Fibroblast of lung (primary cell): ENCODE data around the gene UBE2D2. TPM values are rescaled to one million over a fixed set of nuclear protein-coding genes. Genes with fewer than 3 reads are reported as not detected.
"Not testable (repeated sequence)": the region's sequence is repeated elsewhere in the genome, so short reads cannot be mapped to it uniquely, and the experiment has no call there.

Experiments used
- DNase-seq, 2 donors: peaks; one replicate each; pipeline versions ENCODE4 v3.0.0 to v3.0.0-alpha.2; 2010; ENCODE audit warnings: low read depth in 2 of 2
- H2AFZ ChIP-seq: 2 replicates; pipeline ENCODE4 v1.5.1; 2012; ENCODE audit warnings: low read length, control low read depth, inconsistent platforms
- H3K27ac ChIP-seq: 2 replicates; pipeline ENCODE4 v1.5.1; 2011; ENCODE audit warnings: low read length, control low read depth; ENCODE audit not compliant: insufficient read depth
- H3K27me3 ChIP-seq: 2 replicates; pipeline ENCODE4 v1.5.1; 2011; ENCODE audit warnings: mild to moderate bottlenecking, low read length; ENCODE audit not compliant: control insufficient read depth, insufficient read depth
- H3K36me3 ChIP-seq: 2 replicates; pipeline ENCODE4 v1.5.1; 2011; ENCODE audit warnings: low read length; ENCODE audit not compliant: control insufficient read depth, insufficient read depth
- H3K4me1 ChIP-seq: 2 replicates; pipeline ENCODE4 v1.5.1; 2011; ENCODE audit warnings: low read length; ENCODE audit not compliant: control insufficient read depth, insufficient read depth; ENCODE audit errors: extremely low read depth
- H3K4me2 ChIP-seq: 2 replicates; pipeline ENCODE4 v1.5.1; 2011; ENCODE audit warnings: low read length, control low read depth; ENCODE audit not compliant: insufficient read depth; ENCODE audit errors: extremely low read depth
- H3K4me3 ChIP-seq, 4 experiments: fragments of 200-600 bp in 1 of 4; sonication (generic) in 1 of 4; replicated peaks in 1 of 4; 2 replicates each; pipeline ENCODE4 v1.5.1; 2011 to 2016; ENCODE audit warnings: low read length in 4 of 4, low read depth in 3 of 4, mild to moderate bottlenecking in 3 of 4, control low read depth in 2 of 4, inconsistent platforms in 1 of 4, mixed read lengths in 1 of 4; ENCODE audit not compliant: insufficient read depth in 1 of 4; ENCODE audit errors: control extremely low read depth in 1 of 4
- H3K79me2 ChIP-seq: 2 replicates; pipeline ENCODE4 v1.5.1; 2012; ENCODE audit warnings: mild to moderate bottlenecking, low read length, inconsistent platforms; ENCODE audit not compliant: control insufficient read depth, insufficient read depth
- H3K9ac ChIP-seq: 2 replicates; pipeline ENCODE4 v1.5.1; 2011; ENCODE audit warnings: mild to moderate bottlenecking, low read length, control low read depth; ENCODE audit not compliant: insufficient read depth
- H3K9me3 ChIP-seq: 2 replicates; pipeline ENCODE4 v1.5.1; 2012; ENCODE audit warnings: low read depth, low read length; ENCODE audit not compliant: control insufficient read depth, insufficient read depth
- H4K20me1 ChIP-seq: 2 replicates; pipeline ENCODE4 v1.5.1; 2011; ENCODE audit warnings: low read length; ENCODE audit not compliant: control insufficient read depth, insufficient read depth; ENCODE audit errors: extremely low read depth
- CTCF ChIP-seq, 2 donors: IDR thresholded peaks in 1 of 2; conservative IDR thresholded peaks in 1 of 2; 1 replicate in 1 of 2; 2 replicates in 1 of 2; pipeline ENCODE4 v1.5.1; 2011 to 2012; ENCODE audit warnings: low read length in 2 of 2, control low read depth in 1 of 2, inconsistent platforms in 1 of 2, low read depth in 1 of 2, mild to moderate bottlenecking in 1 of 2
- EZH2 ChIP-seq: IDR thresholded peaks from 2 replicates; pipeline ENCODE4 v1.5.1; 2012; ENCODE audit warnings: low read length, control low read depth, mild to moderate bottlenecking; ENCODE audit errors: missing control alignments
- polyA minus RNA-seq: library from RNA; depleted of rRNA, polyadenylated mRNA; stranded (reverse); fragments of >200 nt; gene quantifications from 2 replicates; pipeline ENCODE4 v1.2.3, GENCODE V29; 2011; ENCODE audit warnings: low replicate concordance
- polyA plus RNA-seq, 2 donors: library from polyadenylated mRNA; depleted of rRNA in 1 of 2; stranded (reverse) in 1 of 2; unstranded in 1 of 2; fragments of >200 nt; gene quantifications; 2 replicates each; pipeline ENCODE4 v1.2.1, GENCODE V29; 2011 to 2012; ENCODE audit warnings: missing spikeins in 1 of 2
- total RNA-seq: library from RNA; depleted of rRNA; stranded (reverse); fragments of >200 nt; gene quantifications from 2 replicates; pipeline ENCODE4 v1.2.1, GENCODE V29; 2014

Gene UBE2D2
- 49.1 and 62.9 TPM in 2 replicates for total RNA-seq
- 52.9 and 56.5 TPM in 2 replicates for polyA plus RNA-seq
- 149 and 167 TPM in 2 replicates for polyA plus RNA-seq (2012)
- 7.2 and 10.6 TPM in 2 replicates for polyA minus RNA-seq

- Histone ChIP-seq H2AFZ (peak within 1 kb of the TSS; percentile 85), H3K27me3 (no peaks in the 10 kb centered on the region), H3K36me3 (no peaks in the 10 kb centered on the region), H3K9me3 (no peaks in the 10 kb centered on the region), H3K9ac (peak within 1 kb of the TSS; percentile 89), H3K4me1 (peaks cover 8% of the 10 kb centered on the region), H3K27ac (peak within 1 kb of the TSS; percentile 82), H3K4me2 (peak within 1 kb of the TSS; percentile 99), H4K20me1 (peaks cover 2% of the 10 kb centered on the region), H3K4me3 (peak within 1 kb of the TSS; percentile 86 to 95 (median 89)), H3K79me2 (peaks cover 46% of the 10 kb centered on the region)
- no peak for TF ChIP-seq EZH2
- no peak for TF ChIP-seq CTCF (conservative IDR thresholded peaks at IDR 0.05 in 1 of 2, IDR thresholded peaks at IDR 0.05 in 1 of 2; ENCODE audit: low read depth in 1 of 2, low read length in 2 of 2)
- peak; percentile 99 for DNase-seq
These were observed at the start of gene UBE2D2 for GRCh38 chr5:139560752-139561654. UBE2D2 (plus strand) TSS chr5:139561339; CDS start chr5:139561792, 453 bp downstream.

GRCh38 chr5:139512786-139513390 lies 48.3 kb upstream of the UBE2D2 start:
- Histone ChIP-seq H2AFZ (no peak overlapping the region), H3K4me1 (peaks cover 3% of the 10 kb centered on the region), H3K9ac (no peak overlapping the region), H3K9me3 (no peaks in the 10 kb centered on the region), H3K36me3 (no peaks in the 10 kb centered on the region), H4K20me1 (no peaks in the 10 kb centered on the region), H3K79me2 (no peaks in the 10 kb centered on the region), H3K4me2 (no peak overlapping the region), H3K4me3 (no peak overlapping the region), H3K27ac (no peak overlapping the region), H3K27me3 (no peaks in the 10 kb centered on the region)
- no peak for TF ChIP-seq EZH2
- TF ChIP-seq CTCF (conservative IDR thresholded peaks at IDR 0.05 in 1 of 2, IDR thresholded peaks at IDR 0.05 in 1 of 2; ENCODE audit: low read depth in 1 of 2, low read length in 2 of 2), result no peak
- DNase-seq, result no peak

GRCh38 chr5:139513434-139513833 lies 47.7 kb upstream of the UBE2D2 start:
- not testable (repeated sequence) for H3K27ac ChIP-seq, H3K27me3 ChIP-seq, H3K9ac ChIP-seq, H4K20me1 ChIP-seq, H3K9me3 ChIP-seq, H3K79me2 ChIP-seq, H2AFZ ChIP-seq, H3K36me3 ChIP-seq, H3K4me2 ChIP-seq, H3K4me3 ChIP-seq, H3K4me1 ChIP-seq
- DNase-seq, result peak; percentile 65 to 76
- TF ChIP-seq CTCF (conservative IDR thresholded peaks at IDR 0.05 in 1 of 2, IDR thresholded peaks at IDR 0.05 in 1 of 2; ENCODE audit: low read depth in 1 of 2, low read length in 2 of 2), result peak; percentile 61 to 71
